Measurements from ENCODE around the gene TANGO2.

Gene TANGO2

DNA sequence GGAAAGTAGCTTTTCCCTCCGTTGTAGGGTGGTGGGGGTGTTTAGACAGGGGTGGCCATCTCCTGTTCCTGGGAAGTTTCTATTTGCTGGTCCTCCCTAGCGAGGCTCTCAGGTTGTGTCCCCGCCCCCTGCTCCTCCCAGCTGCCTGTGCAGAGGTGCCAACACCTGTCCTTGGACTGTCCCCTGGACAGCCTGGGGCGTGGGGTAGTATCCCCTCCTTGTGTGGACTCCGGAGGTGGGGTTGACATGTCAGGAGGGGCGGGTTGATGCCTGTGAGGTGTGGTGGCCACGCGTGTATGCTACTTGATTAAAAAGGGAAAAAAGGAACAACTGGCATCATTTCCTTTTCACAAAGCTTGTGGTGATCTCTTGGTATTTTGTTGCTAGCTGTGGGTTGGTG lies 80.7 kb downstream of the TANGO2 start:
- H3K4me3 ChIP-seq (ENCODE audit: low read length): no peak overlapping the region
- no peak overlapping the region for H3K9ac ChIP-seq (ENCODE audit: low read length)
- DNase-seq: no peak
- no peak overlapping the region for H4K8ac ChIP-seq (ENCODE audit: low read depth, low read length)
- no peak overlapping the region for H2AK5ac ChIP-seq (ENCODE audit: low read length)
- no peak overlapping the region for H3K4me2 ChIP-seq (ENCODE audit: low read length)
- H3K4ac ChIP-seq (ENCODE audit: low read depth, low read length): no peak overlapping the region
- H3K27ac ChIP-seq (ENCODE audit: low read depth, low read length): no peak overlapping the region
- H4K5ac ChIP-seq (ENCODE audit: low read length): no peak overlapping the region
- no peak overlapping the region for H3K56ac ChIP-seq (ENCODE audit: low read length)
- no peak overlapping the region for H3K23ac ChIP-seq (ENCODE audit: low read length)
- H3K79me2 ChIP-seq (ENCODE audit: control insufficient read depth, insufficient read depth, low read length): peaks cover 9% of the 10 kb centered on the region
- no peak overlapping the region for H2BK120ac ChIP-seq (ENCODE audit: low read depth, low read length)
- H3K79me1 ChIP-seq (ENCODE audit: low read length): peaks cover 19% of the 10 kb centered on the region
- no peak overlapping the region for H2BK5ac ChIP-seq (ENCODE audit: low read length)
- H3K36me3 ChIP-seq (ENCODE audit: control insufficient read depth, insufficient read depth, low read length): peaks cover 30% of the 10 kb centered on the region
- H2BK15ac ChIP-seq (replicated peaks; ENCODE audit: low read depth): no peak overlapping the region
- WGBS (ENCODE audit: extremely low coverage, insufficient coverage, low lambda C conversion rate): no CpG with 5 or more reads among the region's 8 CpGs
- H3K4me1 ChIP-seq (ENCODE audit: control insufficient read depth, low read depth, low read length): no peaks in the 10 kb centered on the region
- H3K27me3 ChIP-seq (ENCODE audit: insufficient read depth, low read length, poor library complexity): no peaks in the 10 kb centered on the region
- H3K18ac ChIP-seq (ENCODE audit: low read length): no peak overlapping the region

- Histone ChIP-seq H3K27ac (ENCODE audit: low read depth, low read length) (no peak overlapping the region), H2BK120ac (ENCODE audit: low read depth, low read length) (no peak overlapping the region), H2AK5ac (ENCODE audit: low read length) (no peak overlapping the region), H3K36me3 (ENCODE audit: control insufficient read depth, insufficient read depth, low read length) (peaks cover 31% of the 10 kb centered on the region), H4K8ac (ENCODE audit: low read depth, low read length) (no peak overlapping the region), H3K4me3 (ENCODE audit: low read length) (no peak overlapping the region), H3K4me2 (ENCODE audit: low read length) (no peak overlapping the region), H3K79me1 (ENCODE audit: low read length) (peaks cover 19% of the 10 kb centered on the region), H2BK5ac (ENCODE audit: low read length) (no peak overlapping the region), H3K56ac (ENCODE audit: low read length) (no peak overlapping the region), H3K27me3 (ENCODE audit: insufficient read depth, low read length, poor library complexity) (no peaks in the 10 kb centered on the region), H3K4ac (ENCODE audit: low read depth, low read length) (no peak overlapping the region), H2BK15ac (replicated peaks; ENCODE audit: low read depth) (no peak overlapping the region), H3K9ac (ENCODE audit: low read length) (no peak overlapping the region), H3K18ac (ENCODE audit: low read length) (no peak overlapping the region), H3K79me2 (ENCODE audit: control insufficient read depth, insufficient read depth, low read length) (peaks cover 9% of the 10 kb centered on the region), H3K23ac (ENCODE audit: low read length) (no peak overlapping the region), H4K5ac (ENCODE audit: low read length) (no peak overlapping the region), H3K4me1 (ENCODE audit: control insufficient read depth, low read depth, low read length) (no peaks in the 10 kb centered on the region)
- DNase-seq: peak; percentile 45
- no CpG with 5 or more reads among the region's 12 CpGs for WGBS (ENCODE audit: extremely low coverage, insufficient coverage, low lambda C conversion rate)
Measured at GRCh38 chr22:20102203-20102780, 81.4 kb downstream of the TANGO2 start.

DNA sequence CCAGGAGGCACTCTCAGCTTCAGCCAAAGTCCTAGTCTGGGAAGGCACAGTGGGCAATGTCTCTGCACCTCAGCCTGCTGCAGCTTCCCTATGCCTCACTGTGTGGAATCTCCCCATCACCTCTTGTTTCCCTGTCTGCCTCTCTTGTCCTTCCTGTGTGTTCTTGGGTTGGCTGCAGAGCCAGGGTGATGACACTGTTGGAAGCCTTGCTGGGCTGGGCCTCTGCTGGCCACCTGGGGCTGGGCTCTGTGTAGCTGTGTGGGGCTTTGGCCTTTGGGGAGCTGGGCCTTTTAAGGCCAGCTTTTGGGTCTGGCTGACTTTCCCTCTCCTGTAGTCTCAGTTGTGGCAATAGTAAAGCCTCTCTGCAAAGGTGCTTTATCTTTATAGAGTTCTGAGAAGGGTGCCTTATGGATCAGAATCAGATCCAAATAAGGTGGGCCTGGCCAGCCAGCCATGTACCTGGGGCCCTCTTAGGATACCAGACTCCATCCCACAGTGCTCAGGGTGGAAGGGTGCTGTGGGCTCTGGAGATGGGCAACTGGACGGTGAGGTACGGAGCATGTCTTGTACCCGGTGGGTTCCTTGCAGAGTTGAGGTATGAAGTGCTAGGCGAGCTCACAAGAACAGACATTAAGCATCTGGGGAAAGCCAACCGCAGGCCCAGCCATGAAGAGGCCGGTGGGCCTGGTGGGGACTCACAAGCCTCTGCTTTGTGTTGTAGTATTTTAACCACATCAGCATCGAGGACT lies 84.7 kb downstream of the TANGO2 start:
- Histone ChIP-seq H3K4ac (ENCODE audit: low read depth, low read length) (no peak overlapping the region), H4K8ac (ENCODE audit: low read depth, low read length) (no peak overlapping the region), H3K56ac (ENCODE audit: low read length) (no peak overlapping the region), H3K79me1 (ENCODE audit: low read length) (peaks cover 18% of the 10 kb centered on the region), H4K5ac (ENCODE audit: low read length) (no peak overlapping the region), H3K23ac (ENCODE audit: low read length) (no peak overlapping the region), H3K4me1 (ENCODE audit: control insufficient read depth, low read depth, low read length) (no peaks in the 10 kb centered on the region), H3K18ac (ENCODE audit: low read length) (no peak overlapping the region), H3K27me3 (ENCODE audit: insufficient read depth, low read length, poor library complexity) (no peaks in the 10 kb centered on the region), H3K4me3 (ENCODE audit: low read length) (no peak overlapping the region), H2AK5ac (ENCODE audit: low read length) (no peak overlapping the region), H3K9ac (ENCODE audit: low read length) (no peak overlapping the region), H2BK15ac (replicated peaks; ENCODE audit: low read depth) (no peak overlapping the region), H2BK5ac (ENCODE audit: low read length) (no peak overlapping the region), H2BK120ac (ENCODE audit: low read depth, low read length) (no peak overlapping the region), H3K79me2 (ENCODE audit: control insufficient read depth, insufficient read depth, low read length) (peaks cover 9% of the 10 kb centered on the region), H3K36me3 (ENCODE audit: control insufficient read depth, insufficient read depth, low read length) (peaks cover 31% of the 10 kb centered on the region), H3K4me2 (ENCODE audit: low read length) (no peak overlapping the region), H3K27ac (ENCODE audit: low read depth, low read length) (no peak overlapping the region)
- no peak for DNase-seq
- WGBS (ENCODE audit: extremely low coverage, insufficient coverage, low lambda C conversion rate): no CpG with 5 or more reads among the region's 7 CpGs

DNA sequence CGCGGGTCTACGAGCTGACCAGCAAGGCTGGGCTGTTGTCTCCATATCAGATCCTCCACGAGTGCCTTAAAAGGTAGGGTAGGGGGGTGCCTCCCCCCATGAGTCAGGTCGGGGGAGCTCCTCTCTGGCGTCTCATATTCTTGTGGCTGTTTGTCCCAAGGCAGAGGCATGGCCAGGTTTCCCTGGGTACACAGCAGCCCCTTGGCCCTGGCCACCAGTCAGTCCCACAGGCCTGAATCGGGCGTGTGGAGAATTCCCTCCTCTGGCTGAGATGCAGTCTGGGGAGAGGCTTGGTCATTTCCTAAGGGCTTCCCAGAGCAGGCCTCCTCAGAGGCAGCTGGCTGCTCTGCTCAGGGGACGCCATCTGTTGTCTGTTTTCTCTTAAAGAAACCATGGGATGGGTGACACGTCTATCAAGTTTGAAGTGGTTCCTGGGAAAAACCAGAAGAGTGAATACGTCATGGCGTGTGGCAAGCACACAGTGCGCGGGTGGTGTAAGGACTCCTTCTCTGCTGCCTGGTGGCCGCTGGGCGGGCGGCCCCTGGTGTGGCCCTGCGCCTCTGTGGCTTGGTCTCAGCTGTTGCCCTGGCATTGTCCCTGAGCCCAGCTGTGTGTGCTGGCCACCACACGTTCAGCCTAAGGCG lies 85.4 kb downstream of the TANGO2 start:
- no peak overlapping the region for H3K4ac ChIP-seq (ENCODE audit: low read depth, low read length)
- peaks cover 18% of the 10 kb centered on the region for H3K79me1 ChIP-seq (ENCODE audit: low read length)
- H4K8ac ChIP-seq (ENCODE audit: low read depth, low read length): no peak overlapping the region
- H3K4me1 ChIP-seq (ENCODE audit: control insufficient read depth, low read depth, low read length): no peaks in the 10 kb centered on the region
- H3K56ac ChIP-seq (ENCODE audit: low read length): no peak overlapping the region
- H3K23ac ChIP-seq (ENCODE audit: low read length): no peak overlapping the region
- no peak overlapping the region for H2BK5ac ChIP-seq (ENCODE audit: low read length)
- no peak overlapping the region for H2AK5ac ChIP-seq (ENCODE audit: low read length)
- WGBS (ENCODE audit: extremely low coverage, insufficient coverage, low lambda C conversion rate): no CpG with 5 or more reads among the region's 20 CpGs
- H2BK120ac ChIP-seq (ENCODE audit: low read depth, low read length): no peak overlapping the region
- no peak overlapping the region for H4K5ac ChIP-seq (ENCODE audit: low read length)
- H3K4me2 ChIP-seq (ENCODE audit: low read length): no peak overlapping the region
- no peak for DNase-seq
- H3K18ac ChIP-seq (ENCODE audit: low read length): no peak overlapping the region
- no peak overlapping the region for H3K9ac ChIP-seq (ENCODE audit: low read length)
- H3K79me2 ChIP-seq (ENCODE audit: control insufficient read depth, insufficient read depth, low read length): peaks cover 9% of the 10 kb centered on the region
- H3K27ac ChIP-seq (ENCODE audit: low read depth, low read length): no peak overlapping the region
- H3K27me3 ChIP-seq (ENCODE audit: insufficient read depth, low read length, poor library complexity): no peaks in the 10 kb centered on the region
- peaks cover 35% of the 10 kb centered on the region for H3K36me3 ChIP-seq (ENCODE audit: control insufficient read depth, insufficient read depth, low read length)
- no peak overlapping the region for H2BK15ac ChIP-seq (replicated peaks; ENCODE audit: low read depth)
- no peak overlapping the region for H3K4me3 ChIP-seq (ENCODE audit: low read length)

DNA sequence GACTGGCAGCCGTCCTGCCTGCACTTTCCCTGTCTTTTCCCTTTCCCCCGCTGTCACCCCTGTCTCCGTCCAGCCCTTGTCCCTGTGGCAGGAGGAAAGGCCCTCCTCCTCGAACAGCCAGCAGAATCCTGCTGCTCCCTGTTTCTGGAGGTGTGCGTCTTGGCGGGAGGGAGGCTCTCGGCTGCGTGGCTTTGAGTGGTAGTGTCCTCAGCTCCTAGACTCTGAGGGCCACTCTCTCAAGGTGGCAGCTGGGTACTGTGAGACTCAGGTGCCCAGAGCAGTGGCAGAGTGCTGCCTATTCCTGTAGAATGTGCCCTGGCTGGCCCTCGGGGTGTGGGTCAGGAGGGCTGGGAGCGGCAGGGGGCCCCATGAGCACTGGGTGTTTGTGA lies 85.9 kb downstream of the TANGO2 start:
- no peak overlapping the region for H3K23ac ChIP-seq (ENCODE audit: low read length)
- DNase-seq: no peak
- no peaks in the 10 kb centered on the region for H3K27me3 ChIP-seq (ENCODE audit: insufficient read depth, low read length, poor library complexity)
- H4K5ac ChIP-seq (ENCODE audit: low read length): no peak overlapping the region
- no peak overlapping the region for H3K18ac ChIP-seq (ENCODE audit: low read length)
- no peak overlapping the region for H2BK15ac ChIP-seq (replicated peaks; ENCODE audit: low read depth)
- no CpG with 5 or more reads among the region's 10 CpGs for WGBS (ENCODE audit: extremely low coverage, insufficient coverage, low lambda C conversion rate)
- H3K27ac ChIP-seq (ENCODE audit: low read depth, low read length): no peak overlapping the region
- no peaks in the 10 kb centered on the region for H3K4me1 ChIP-seq (ENCODE audit: control insufficient read depth, low read depth, low read length)
- H3K4me2 ChIP-seq (ENCODE audit: low read length): no peak overlapping the region
- H3K79me1 ChIP-seq (ENCODE audit: low read length): peaks cover 15% of the 10 kb centered on the region
- no peak overlapping the region for H2BK120ac ChIP-seq (ENCODE audit: low read depth, low read length)
- H2AK5ac ChIP-seq (ENCODE audit: low read length): no peak overlapping the region
- no peak overlapping the region for H3K4me3 ChIP-seq (ENCODE audit: low read length)
- no peak overlapping the region for H4K8ac ChIP-seq (ENCODE audit: low read depth, low read length)
- H3K4ac ChIP-seq (ENCODE audit: low read depth, low read length): no peak overlapping the region
- peaks cover 34% of the 10 kb centered on the region for H3K36me3 ChIP-seq (ENCODE audit: control insufficient read depth, insufficient read depth, low read length)
- H2BK5ac ChIP-seq (ENCODE audit: low read length): no peak overlapping the region
- H3K9ac ChIP-seq (ENCODE audit: low read length): no peak overlapping the region
- no peak overlapping the region for H3K56ac ChIP-seq (ENCODE audit: low read length)
- H3K79me2 ChIP-seq (ENCODE audit: control insufficient read depth, insufficient read depth, low read length): peaks cover 7% of the 10 kb centered on the region
